ENCODE results near the gene PPP1R12C. TPM values are rescaled to one million over a fixed set of nuclear protein-coding genes. Genes with fewer than 3 reads are reported as not detected.

Gene PPP1R12C
- total and polyA plus RNA-seq, 2 experiments from 2014 or later, result 16.4 to 66.9 TPM

- in situ Hi-C loops (cut with MboI), result no loop called here
- DNase-seq, result no peak
- 0 out of 2 replicates have a peak, but pooled peaks have one; percentile 16 for TF ChIP-seq EZH2phosphoT487 (IDR thresholded peaks at IDR 0.05; ENCODE audit: insufficient read depth, low read depth)
- TF ChIP-seq EZH2 (IDR thresholded peaks at IDR 0.05; ENCODE audit: insufficient read depth, poor library complexity, severe bottlenecking), result no peak
Measured at GRCh38 chr19:55161571-55162322, 44.3 kb upstream of the PPP1R12C start.

GRCh38 chr19:55160986-55161365, 43.5 kb upstream of the PPP1R12C start:
- H4K20me1 ChIP-seq (ENCODE audit: insufficient read depth), result no peaks in the 10 kb centered on the region
- no peaks in the 10 kb centered on the region for H3K36me3 ChIP-seq (ENCODE audit: low read depth)
- H2AFZ ChIP-seq, result no peak overlapping the region
- no peak for DNase-seq
- peaks cover 26% of the 10 kb centered on the region for H3K27me3 ChIP-seq (replicated peaks; ENCODE audit: insufficient read depth)
- no peaks in the 10 kb centered on the region for H3K79me2 ChIP-seq (ENCODE audit: insufficient read depth)
- 21 to 28% methylated on average over 15 to 31 of the region's 32 CpGs for WGBS, 2 experiments (ENCODE audit: low coverage in 1 of 2, low lambda C conversion rate in 2 of 2, missing lambda C conversion rate in 2 of 2)
- H3K27ac ChIP-seq, result no peak overlapping the region
- H3K9me2 ChIP-seq (ENCODE audit: insufficient read depth), result no peaks in the 10 kb centered on the region
- in situ Hi-C loops (cut with MboI), result no loop called here
- H3K4me3 ChIP-seq, result no peak overlapping the region
- no peak overlapping the region for H3K4me2 ChIP-seq (ENCODE audit: unreplicated experiment)
- TF ChIP-seq EZH2phosphoT487 (IDR thresholded peaks at IDR 0.05; ENCODE audit: insufficient read depth, low read depth) (no peak), EZH2 (IDR thresholded peaks at IDR 0.05; ENCODE audit: insufficient read depth, poor library complexity, severe bottlenecking) (no peak)
- H3K9ac ChIP-seq, result no peak overlapping the region
- no peaks in the 10 kb centered on the region for H3K9me3 ChIP-seq (ENCODE audit: low read depth)
- peaks cover 3% of the 10 kb centered on the region; the same call in 1 of the 2 replicates for H3F3A ChIP-seq (ENCODE audit: insufficient read depth)
- peaks cover 8% of the 10 kb centered on the region for H3K4me1 ChIP-seq (ENCODE audit: insufficient read depth)

More at GRCh38 chr19:55161571-55162322, 44.3 kb upstream of the PPP1R12C start:
- peaks cover 3% of the 10 kb centered on the region; the same call in 1 of the 2 replicates for H3F3A ChIP-seq (ENCODE audit: insufficient read depth)
- no peak overlapping the region for H3K4me2 ChIP-seq (ENCODE audit: unreplicated experiment)
- H3K4me3 ChIP-seq, result no peak overlapping the region
- peaks cover 21% of the 10 kb centered on the region for H3K27me3 ChIP-seq (replicated peaks; ENCODE audit: insufficient read depth)
- no peak overlapping the region for H3K9ac ChIP-seq
- H4K20me1 ChIP-seq (ENCODE audit: insufficient read depth), result no peaks in the 10 kb centered on the region
- H3K27ac ChIP-seq, result no peak overlapping the region
- WGBS, 2 experiments (ENCODE audit: low coverage in 1 of 2, low lambda C conversion rate in 2 of 2, missing lambda C conversion rate in 2 of 2), result 25 to 27% methylated on average over 58 to 61 of the region's 61 CpGs
- no peaks in the 10 kb centered on the region for H3K36me3 ChIP-seq (ENCODE audit: low read depth)
- no peak overlapping the region for H2AFZ ChIP-seq
- no peaks in the 10 kb centered on the region for H3K79me2 ChIP-seq (ENCODE audit: insufficient read depth)
- H3K9me3 ChIP-seq (ENCODE audit: low read depth), result no peaks in the 10 kb centered on the region
- H3K4me1 ChIP-seq (ENCODE audit: insufficient read depth), result peaks cover 8% of the 10 kb centered on the region
- no peaks in the 10 kb centered on the region for H3K9me2 ChIP-seq (ENCODE audit: insufficient read depth)

GRCh38 chr19:55160128-55160985, 42.9 kb upstream of the PPP1R12C start:
- Histone ChIP-seq H3K9me3 (ENCODE audit: low read depth) (no peaks in the 10 kb centered on the region), H4K20me1 (ENCODE audit: insufficient read depth) (no peaks in the 10 kb centered on the region), H3K27ac (no peak overlapping the region), H3K79me2 (ENCODE audit: insufficient read depth) (no peaks in the 10 kb centered on the region), H3K4me1 (ENCODE audit: insufficient read depth) (peaks cover 8% of the 10 kb centered on the region), H3K9me2 (ENCODE audit: insufficient read depth) (no peaks in the 10 kb centered on the region), H3F3A (ENCODE audit: insufficient read depth) (peaks cover 3% of the 10 kb centered on the region; the same call in 1 of the 2 replicates), H3K27me3 (replicated peaks; ENCODE audit: insufficient read depth) (peaks cover 27% of the 10 kb centered on the region), H3K4me3 (no peak overlapping the region), H3K4me2 (ENCODE audit: unreplicated experiment) (no peak overlapping the region), H2AFZ (no peak overlapping the region), H3K9ac (no peak overlapping the region), H3K36me3 (ENCODE audit: low read depth) (no peaks in the 10 kb centered on the region)
- no peak for TF ChIP-seq EZH2 (IDR thresholded peaks at IDR 0.05; ENCODE audit: insufficient read depth, poor library complexity, severe bottlenecking)
- peak; percentile 96 for DNase-seq
- 4 to 8% methylated on average over 21 to 31 of the region's 33 CpGs for WGBS, 2 experiments (ENCODE audit: low coverage in 1 of 2, low lambda C conversion rate in 2 of 2, missing lambda C conversion rate in 2 of 2)
- in situ Hi-C loops (cut with MboI), result no loop called here

- Histone ChIP-seq H3K9ac (no peak overlapping the region), H3K27ac (no peak overlapping the region), H3K9me2 (ENCODE audit: insufficient read depth) (no peaks in the 10 kb centered on the region), H3K9me3 (ENCODE audit: low read depth) (no peaks in the 10 kb centered on the region), H3K4me3 (no peak overlapping the region), H3K27me3 (replicated peaks; ENCODE audit: insufficient read depth) (peaks cover 27% of the 10 kb centered on the region), H2AFZ (no peak overlapping the region), H3K36me3 (ENCODE audit: low read depth) (no peaks in the 10 kb centered on the region), H3K79me2 (ENCODE audit: insufficient read depth) (no peaks in the 10 kb centered on the region), H4K20me1 (ENCODE audit: insufficient read depth) (no peaks in the 10 kb centered on the region), H3K4me2 (ENCODE audit: unreplicated experiment) (no peak overlapping the region), H3K4me1 (ENCODE audit: insufficient read depth) (peaks cover 8% of the 10 kb centered on the region), H3F3A (ENCODE audit: insufficient read depth) (peaks cover 3% of the 10 kb centered on the region; the same call in 1 of the 2 replicates)
- peak; percentile 60 for DNase-seq
- TF ChIP-seq EZH2 (IDR thresholded peaks at IDR 0.05; ENCODE audit: insufficient read depth, poor library complexity, severe bottlenecking) (no peak), EZH2phosphoT487 (IDR thresholded peaks at IDR 0.05; ENCODE audit: insufficient read depth, low read depth) (no peak)
- 31 to 32% methylated on average over 17 to 18 of the region's 18 CpGs for whole genome bisulfite sequencing, 2 experiments (ENCODE audit: low coverage in 1 of 2, low lambda C conversion rate in 2 of 2, missing lambda C conversion rate in 2 of 2)
- in situ Hi-C loops (cut with MboI), result no loop called here
Measured at GRCh38 chr19:55158848-55159749, 41.7 kb upstream of the PPP1R12C start.

Measured in GM23248 (cell line).